ENCODE data around the gene MAP2K2.
A peak's percentile ranks its signal among the peaks of the same experiment; 100 is the strongest.
"Not testable (repeated sequence)": the region's sequence is repeated elsewhere in the genome, so short reads cannot be mapped to it uniquely, and the experiment has no call there.

MAP2K2 gene

DNA sequence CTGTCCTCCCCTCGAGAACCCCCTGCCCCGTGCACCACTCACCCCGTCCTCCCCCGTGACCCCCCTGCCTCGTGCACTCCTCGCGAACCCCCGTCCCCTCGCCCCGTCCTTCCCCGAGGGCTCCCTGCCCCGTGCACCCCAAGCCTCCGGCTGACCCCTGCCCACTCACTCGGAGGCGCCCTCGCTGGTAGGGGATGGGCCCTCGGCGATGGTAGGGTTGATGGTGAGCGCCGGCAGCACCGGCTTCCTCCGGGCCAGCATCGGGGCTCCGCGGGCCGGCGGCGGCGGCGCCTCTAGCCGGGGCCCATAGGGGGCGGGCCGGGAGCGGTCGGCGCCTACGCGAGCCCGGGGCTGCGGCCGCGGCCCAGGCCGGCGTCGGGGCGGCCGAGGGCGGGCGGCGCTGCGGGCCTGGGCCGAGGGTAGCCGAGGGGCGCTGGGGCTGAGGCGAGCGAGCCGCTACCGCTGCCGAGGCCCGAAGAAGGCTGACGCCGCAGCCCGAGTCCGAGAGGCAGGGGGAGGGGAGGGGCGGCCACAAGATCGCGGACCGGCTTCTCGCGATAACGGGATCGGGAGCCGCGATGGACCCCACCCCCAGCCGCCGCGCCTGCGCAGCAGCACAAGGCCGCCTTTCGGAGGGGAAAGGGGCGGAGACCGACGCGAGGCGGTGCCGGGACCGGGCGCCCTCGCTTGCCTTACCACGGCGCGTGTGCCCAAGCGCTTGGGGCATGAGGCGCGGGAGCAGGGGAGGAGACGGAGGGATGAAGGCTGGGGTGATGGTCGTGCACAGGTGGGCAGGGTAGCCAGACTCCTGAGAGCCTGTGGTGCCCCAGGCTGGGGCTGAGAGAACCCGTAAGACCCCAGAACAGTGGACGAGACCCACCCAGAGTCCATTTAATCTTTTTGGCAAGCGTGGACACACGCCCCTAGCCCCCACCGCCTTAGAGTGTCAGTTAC lies at the start of gene MAP2K2:
TSS of gene MAP2K2 (minus strand) at position 508 of the 954 bp plus-strand sequence. CDS start at position 261, 247 bp downstream.
- peak; percentile 95 for DNase-seq

DNA sequence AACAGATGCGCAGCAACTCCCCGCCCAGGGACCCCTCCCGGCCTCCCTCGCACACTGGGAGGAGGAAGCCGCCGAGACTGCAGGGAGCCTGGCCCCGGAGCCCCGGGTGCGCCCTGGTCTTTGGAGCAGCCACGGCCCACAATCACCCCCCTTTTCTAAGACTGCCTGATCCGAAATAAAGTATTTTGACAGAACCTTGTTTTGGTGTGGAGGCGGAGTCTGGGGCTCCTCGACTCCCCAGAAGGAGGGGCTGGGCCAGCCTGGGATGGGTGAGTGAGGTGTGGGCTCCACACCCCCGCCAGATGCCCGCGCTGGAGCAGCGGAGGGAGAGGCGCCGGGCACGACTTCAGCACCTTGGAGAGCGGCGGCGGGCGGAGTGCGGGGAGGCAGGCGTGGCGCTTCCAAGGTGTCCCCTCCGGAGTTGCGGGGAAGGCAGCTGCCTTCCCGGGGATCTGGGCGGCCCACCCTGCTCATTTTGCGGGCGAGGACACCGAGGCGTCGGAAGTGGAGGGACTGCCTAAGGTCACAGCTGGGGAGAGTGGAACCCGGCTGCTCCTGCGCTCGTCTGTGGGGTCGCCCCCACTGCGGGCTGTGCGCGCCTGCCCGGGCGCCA lies 49.0 kb upstream of the MAP2K2 start:
- DNase-seq, result peak; percentile 66

DNA sequence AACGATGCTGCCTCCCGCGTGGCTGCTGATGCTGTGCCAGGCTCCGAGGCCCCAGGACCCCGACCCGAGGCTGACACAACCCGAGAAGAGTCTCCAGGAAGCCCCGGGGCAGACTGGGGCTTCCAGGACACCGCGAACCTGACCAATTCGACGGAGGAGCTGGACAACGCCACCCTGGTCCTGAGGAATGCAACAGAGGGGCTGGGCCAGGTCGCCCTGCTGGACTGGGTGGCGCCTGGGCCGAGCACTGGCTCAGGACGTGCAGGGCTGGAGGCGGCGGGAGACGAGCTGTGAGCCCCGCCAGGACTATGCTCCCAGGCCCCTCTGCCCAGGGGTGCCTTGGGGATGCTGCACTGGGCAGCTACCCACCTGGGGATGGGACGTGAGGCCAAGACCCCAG lies 47.8 kb upstream of the MAP2K2 start:
- DNase-seq, result no peak

GRCh38 chr19:4164262-4164661 lies 40.3 kb upstream of the MAP2K2 start:
- DNase-seq, result no peak

GRCh38 chr19:4161415-4162077 lies 37.6 kb upstream of the MAP2K2 start:
- DNase-seq, result no peak

- not testable (repeated sequence) for DNase-seq
Observed at GRCh38 chr19:4157971-4158370, 34.0 kb upstream of the MAP2K2 start.

DNA sequence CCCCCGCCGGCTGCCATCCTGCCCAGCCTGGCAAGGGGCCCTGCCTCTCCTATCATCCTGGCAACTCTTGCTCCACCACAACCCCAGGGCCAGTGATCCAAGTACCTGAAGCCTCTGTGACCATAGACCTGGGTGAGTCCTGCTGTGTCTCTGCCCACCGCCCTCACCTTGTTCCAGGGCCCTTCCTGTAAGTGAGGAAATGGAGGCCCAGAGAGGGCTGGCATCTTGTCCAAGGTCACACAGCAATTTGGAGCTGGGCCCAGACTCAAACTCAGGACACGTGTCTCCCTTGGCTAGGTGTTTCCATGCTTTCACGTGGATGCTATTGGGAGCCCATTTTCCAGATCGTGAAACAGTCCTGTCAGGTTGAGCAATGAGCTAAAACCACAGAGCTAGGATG lies 33.2 kb upstream of the MAP2K2 start:
- no peak for DNase-seq

- no peak for DNase-seq
Observed at GRCh38 chr19:4154571-4155312, 30.8 kb upstream of the MAP2K2 start.

DNA sequence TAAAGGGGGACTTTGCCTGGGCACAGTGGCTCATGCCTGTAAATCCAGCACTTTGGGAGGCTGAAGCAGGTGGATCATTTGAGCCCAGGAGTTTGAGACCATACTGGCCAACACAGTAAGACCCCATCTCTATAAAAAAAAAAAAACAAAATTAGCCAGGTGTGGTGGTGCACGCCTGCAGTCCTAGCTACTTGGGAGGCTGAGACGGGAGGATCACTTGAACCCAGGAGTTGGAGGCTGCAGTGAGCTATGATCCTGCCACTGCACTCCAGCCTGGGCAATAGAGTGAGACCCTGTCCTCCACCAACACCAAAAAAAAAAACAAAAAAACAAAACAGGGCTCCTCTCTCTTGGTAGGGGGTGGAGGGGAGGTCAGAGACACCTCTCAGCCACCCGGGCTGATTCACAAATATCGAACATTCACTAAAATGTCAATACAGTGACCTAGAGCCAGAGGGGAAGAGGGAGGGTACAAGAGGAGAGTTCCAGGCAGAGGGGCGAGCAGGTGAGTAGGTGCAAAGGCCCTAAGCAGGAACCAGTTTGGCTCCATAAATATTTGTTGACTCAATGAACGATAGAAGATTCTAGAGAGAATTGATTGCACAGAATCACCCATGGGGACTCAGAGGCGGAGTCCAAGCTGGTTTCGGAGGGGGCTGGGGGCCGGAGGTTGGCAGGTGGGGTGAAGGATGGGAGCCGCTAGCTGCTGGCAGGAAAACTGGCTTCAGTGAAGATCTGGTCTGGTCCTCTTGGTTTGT lies 28.5 kb upstream of the MAP2K2 start:
- DNase-seq, result no peak

- DNase-seq, result no peak
Observed at GRCh38 chr19:4151623-4152022, 27.7 kb upstream of the MAP2K2 start.

GRCh38 chr19:4149518-4150288 lies 25.8 kb upstream of the MAP2K2 start:
- DNase-seq, result no peak

DNA sequence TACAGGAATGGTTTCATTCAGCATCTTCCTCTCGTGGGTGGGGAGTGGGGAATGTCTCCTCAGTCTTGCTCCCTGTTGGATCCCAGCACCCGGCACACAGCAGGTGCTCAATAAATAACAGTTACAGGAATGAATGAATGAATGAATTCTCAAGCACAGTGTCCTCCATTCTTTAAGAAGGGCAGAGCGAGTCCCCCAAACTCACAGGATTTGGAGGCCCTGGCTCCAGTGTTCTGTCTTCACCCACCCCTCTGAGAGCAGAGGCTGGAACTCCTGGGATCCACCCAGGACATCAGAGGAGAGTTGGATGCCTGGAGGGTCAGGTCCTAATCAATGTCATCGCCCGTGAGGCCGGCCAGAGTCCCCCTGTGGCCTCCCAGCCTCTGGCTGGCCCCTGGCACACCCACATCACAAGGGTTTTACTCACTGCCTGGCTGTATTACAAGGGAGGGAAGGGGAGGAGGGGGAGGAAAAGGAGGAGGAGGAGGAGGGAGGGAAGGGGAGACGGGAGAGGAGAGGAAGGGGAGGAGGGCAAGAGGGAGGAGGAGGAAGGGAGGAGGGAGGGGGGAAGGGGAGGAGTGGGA lies 20.8 kb upstream of the MAP2K2 start:
- DNase-seq, result no peak

DNA sequence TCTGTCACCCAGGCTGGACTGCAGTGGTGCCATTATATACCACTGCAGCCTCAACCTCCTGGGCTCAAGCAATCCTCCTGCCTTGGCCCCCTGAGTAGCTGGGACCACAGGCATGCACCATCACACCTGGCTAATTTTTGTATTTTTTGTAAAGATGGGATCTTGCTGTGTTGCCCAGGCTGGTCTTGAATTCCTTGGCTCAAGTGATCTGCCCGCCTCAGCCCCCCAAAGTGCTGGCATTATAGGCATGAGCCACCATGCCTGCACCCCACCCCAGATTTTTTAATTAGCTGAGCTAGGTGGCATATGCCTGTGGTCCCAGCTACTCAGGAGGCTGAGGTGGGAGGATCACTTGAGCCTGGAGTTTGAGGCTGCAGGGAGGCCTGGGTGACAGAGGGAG lies 19.0 kb upstream of the MAP2K2 start:
- DNase-seq, result not testable (repeated sequence)

DNA sequence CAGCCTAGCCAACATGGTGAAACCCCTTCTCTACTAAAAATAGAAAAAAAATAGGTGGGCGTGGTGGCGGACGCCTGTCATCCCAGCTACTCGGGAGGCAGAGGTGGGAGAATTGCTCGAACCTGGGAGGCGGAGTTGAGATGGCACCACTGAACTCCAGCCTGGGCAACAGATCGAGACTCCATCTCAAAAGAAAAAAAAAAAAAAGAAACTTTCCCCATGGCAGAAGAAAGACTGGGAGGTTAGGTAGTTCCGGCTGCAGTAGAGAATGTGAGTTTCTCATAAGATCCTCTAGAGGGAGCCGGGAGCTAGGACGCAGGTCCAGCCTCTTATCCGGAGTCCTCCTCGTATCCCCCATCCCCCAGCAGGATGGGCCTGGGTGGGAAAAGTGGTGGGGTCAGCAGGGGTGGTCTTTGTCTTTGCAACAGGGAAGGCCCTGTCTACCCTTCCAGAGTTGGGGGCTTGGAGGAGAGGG lies 16.4 kb upstream of the MAP2K2 start:
- DNase-seq, result no peak

DNA sequence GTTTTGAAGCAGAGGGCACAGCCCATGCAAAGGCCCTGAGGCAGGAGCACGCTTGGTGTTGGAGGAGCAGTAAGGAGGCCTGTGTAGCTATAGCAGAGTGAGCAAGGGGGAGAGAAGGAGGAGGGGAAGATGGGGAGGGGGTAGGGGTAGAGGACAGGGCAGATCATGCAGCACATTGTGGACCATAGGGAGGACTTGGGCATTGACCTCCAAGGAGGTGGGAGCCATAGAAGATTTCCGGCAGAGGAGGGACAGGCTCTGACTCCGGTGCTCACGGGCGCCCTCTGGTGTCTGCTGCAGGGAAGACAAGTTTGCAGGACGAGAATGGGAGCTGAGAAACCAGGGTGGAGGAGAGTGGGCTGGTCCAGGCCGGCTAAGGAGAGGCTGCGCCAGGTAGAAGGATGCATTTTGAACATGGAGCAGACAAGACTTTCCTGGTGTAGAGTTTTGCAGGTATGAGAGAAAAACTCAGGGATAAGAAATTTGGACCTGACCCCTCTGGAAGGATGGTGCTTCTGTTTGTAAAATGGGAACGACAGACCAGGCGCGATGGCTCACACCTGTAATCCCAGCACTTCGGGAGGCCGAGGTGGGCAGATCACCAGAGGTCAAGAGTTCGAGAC lies 15.8 kb upstream of the MAP2K2 start:
- peak; percentile 66 for DNase-seq

- DNase-seq, result no peak
Observed at GRCh38 chr19:4138445-4138844, 14.5 kb upstream of the MAP2K2 start.

- DNase-seq, result no peak
Observed at GRCh38 chr19:4136680-4137088, 12.8 kb upstream of the MAP2K2 start.

GRCh38 chr19:4135386-4135785 lies 11.5 kb upstream of the MAP2K2 start:
- DNase-seq, result not testable (repeated sequence)

DNA sequence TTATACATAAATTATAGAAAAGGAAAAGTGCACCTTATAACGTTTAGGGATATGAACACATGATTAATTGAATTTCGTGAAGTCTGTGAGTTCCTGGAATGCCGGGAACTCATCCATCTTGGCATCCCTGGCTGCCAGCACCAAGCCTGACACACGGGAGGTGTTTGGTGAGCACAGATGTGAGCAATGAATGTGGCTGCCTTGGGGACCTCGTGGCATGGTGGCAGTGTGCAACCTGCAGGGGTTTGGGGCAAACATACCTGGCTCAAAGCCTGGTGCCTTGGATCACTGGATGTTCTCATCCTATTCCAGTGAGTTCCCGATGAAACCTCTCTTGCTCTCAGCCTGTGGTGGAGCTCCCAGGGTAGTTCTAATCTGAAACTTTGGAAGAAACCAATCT lies 10.4 kb upstream of the MAP2K2 start:
- DNase-seq, result no peak

DNA sequence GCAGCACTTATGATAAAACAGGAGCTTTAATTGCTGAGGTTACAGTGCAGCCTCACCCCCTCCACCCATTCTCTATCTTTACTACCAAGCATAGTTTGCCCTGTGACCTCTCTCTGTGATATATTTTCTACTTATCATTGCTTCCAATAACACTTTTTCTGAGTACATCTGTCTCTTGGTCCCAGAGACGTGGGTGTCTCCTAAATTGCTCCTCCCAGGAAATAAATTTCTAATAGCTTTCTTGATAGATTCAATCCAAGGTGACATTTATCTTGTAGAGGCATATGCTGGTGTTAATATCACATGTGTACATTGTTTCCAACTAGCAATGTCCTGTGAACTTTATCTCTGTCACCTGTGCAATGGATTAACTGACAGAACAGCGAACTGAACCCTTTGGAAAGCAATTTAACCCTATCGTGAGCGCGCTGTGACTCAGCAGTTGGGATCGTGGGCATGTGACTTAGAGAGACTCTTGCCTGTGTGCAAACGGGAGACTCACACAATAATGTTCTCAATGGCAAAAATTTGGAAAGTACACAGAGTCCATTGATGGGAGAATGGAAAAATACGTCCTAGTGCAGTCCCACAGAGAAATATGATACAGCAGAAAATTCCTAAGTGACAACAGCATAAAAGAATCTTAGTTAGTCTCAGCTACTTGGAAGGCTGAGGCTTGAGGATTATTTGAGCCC lies 7.0 kb upstream of the MAP2K2 start:
- no peak for DNase-seq
